Neural progenitor cell (in vitro differentiated cells): ENCODE results near the gene MKLN1.

Experiments
- EZH2 ChIP-seq: fragments of 200-600 bp; sonication (generic); IDR thresholded peaks from 2 replicates; pipeline ENCODE4 v1.6.1; 2017; ENCODE audit warnings: antibody characterized with exemption, mild to moderate bottlenecking, moderate library complexity
- EZH2phosphoT487 ChIP-seq: fragments of 200-600 bp; sonication (generic); IDR thresholded peaks from 2 replicates; pipeline ENCODE4 v1.6.1; 2017; ENCODE audit warnings: antibody characterized with exemption
- TF ChIP-seq, protein P1 (sequence below): fragments of 200-600 bp; sonication (generic); IDR thresholded peaks from 2 replicates; pipeline ENCODE4 v1.5.1; 2017; ENCODE audit warnings: antibody characterized with exemption, mild to moderate bottlenecking

DNA sequence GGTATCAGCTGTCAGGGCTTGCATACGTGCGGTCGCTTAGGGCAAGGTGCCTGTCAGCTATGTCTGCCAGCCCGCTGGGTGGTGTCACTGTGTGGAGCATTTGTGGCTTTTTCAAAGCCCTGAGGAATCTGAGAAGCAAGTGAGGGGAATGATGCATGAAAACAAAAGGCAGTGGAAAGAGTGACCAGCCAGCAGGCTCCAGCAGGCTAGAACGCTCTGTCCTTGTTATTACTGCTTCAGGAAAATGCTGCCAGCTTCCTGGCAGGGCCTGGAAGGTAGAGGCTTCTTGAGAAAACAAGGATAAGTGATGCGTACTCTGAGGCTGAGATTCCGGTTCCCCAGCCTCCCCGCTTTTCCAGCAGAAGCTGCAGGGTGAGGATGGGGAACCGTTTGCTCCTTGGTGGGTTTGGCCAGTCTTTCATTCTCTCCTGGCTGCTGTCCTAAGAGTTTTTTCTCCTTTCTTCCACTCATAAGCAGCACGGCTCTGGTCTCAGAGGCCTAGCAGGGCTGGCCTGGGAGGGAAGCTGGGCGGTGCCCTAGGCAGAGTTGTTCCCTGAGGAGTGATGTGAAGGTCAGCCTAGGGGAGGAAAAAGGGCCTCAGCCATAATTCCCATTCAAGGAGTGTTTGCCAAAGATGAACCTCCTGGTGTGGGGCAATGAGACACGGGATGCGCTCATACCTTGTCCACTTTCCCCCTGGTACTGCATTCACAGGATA lies 42.8 kb upstream of the MKLN1 start:
- TF ChIP-seq, protein P1, sequence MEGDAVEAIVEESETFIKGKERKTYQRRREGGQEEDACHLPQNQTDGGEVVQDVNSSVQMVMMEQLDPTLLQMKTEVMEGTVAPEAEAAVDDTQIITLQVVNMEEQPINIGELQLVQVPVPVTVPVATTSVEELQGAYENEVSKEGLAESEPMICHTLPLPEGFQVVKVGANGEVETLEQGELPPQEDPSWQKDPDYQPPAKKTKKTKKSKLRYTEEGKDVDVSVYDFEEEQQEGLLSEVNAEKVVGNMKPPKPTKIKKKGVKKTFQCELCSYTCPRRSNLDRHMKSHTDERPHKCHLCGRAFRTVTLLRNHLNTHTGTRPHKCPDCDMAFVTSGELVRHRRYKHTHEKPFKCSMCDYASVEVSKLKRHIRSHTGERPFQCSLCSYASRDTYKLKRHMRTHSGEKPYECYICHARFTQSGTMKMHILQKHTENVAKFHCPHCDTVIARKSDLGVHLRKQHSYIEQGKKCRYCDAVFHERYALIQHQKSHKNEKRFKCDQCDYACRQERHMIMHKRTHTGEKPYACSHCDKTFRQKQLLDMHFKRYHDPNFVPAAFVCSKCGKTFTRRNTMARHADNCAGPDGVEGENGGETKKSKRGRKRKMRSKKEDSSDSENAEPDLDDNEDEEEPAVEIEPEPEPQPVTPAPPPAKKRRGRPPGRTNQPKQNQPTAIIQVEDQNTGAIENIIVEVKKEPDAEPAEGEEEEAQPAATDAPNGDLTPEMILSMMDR, result no peak
- no peak for TF ChIP-seq EZH2phosphoT487
- no peak for TF ChIP-seq EZH2
